Suppressor macrophage treated with lipopolysaccharide for 4 hours (primary cell): ENCODE results near the gene VSIG8.

Source experiments
- DNase-seq: peaks from one replicate; pipeline ENCODE4 v3.0.0-alpha.2; 2020

The VSIG8 gene

DNA sequence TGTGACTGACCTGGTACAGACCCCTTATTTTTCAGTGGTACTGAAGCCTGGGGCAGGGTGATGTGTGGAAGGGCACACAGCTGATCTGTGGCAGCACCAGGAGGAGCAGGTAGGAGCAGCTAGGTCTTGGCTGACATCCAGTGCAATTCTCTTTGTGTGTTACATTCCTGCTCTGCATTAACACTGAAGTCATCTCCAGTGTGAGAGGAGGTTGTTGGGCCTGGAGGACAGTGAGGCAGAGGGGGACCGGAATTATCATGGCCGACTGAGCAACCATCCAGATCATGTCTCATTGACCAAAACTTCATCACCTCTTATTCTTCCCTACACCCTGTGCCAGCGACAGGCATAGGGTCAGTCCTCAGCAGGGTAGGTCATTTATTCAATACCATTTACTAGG is 34.3 kb downstream of the VSIG8 start:
- no peak for DNase-seq

DNA sequence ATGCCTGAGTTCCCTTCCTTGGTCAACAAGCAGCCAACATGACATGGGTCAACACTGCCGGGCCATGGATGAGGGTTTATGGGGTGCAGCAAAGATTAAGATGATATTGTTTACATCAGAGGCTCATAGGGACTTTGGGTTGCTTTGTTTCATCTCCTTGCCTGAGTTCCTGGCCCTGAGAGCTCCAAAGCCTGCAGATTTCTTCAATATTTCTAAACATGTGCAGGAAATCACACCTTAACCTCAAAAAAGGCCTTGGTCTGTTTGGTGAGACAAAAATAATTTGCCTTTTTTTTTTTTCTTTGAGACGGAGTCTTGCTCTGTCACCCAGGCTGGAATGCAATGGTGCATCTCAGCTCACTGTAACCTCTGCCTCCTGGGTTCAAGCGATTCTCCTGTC is 34.9 kb downstream of the VSIG8 start:
- DNase-seq, result no peak

GRCh38 chr1:159827102-159827490 is 35.4 kb downstream of the VSIG8 start:
- no peak for DNase-seq

GRCh38 chr1:159826441-159827101 is 35.9 kb downstream of the VSIG8 start, which contains the start of gene SLAMF8:
SLAMF8 (plus strand) TSS chr1:159826873; CDS start chr1:159826899, 26 bp downstream.
- DNase-seq, result peak; percentile 95

- no peak for DNase-seq
Measured at GRCh38 chr1:159825564-159825963, 36.9 kb downstream of the VSIG8 start.

- DNase-seq, result no peak
Measured at GRCh38 chr1:159823406-159823805, 39.1 kb downstream of the VSIG8 start.

- peak; percentile 52 for DNase-seq
Measured at GRCh38 chr1:159821171-159821867, 41.1 kb downstream of the VSIG8 start.

DNA sequence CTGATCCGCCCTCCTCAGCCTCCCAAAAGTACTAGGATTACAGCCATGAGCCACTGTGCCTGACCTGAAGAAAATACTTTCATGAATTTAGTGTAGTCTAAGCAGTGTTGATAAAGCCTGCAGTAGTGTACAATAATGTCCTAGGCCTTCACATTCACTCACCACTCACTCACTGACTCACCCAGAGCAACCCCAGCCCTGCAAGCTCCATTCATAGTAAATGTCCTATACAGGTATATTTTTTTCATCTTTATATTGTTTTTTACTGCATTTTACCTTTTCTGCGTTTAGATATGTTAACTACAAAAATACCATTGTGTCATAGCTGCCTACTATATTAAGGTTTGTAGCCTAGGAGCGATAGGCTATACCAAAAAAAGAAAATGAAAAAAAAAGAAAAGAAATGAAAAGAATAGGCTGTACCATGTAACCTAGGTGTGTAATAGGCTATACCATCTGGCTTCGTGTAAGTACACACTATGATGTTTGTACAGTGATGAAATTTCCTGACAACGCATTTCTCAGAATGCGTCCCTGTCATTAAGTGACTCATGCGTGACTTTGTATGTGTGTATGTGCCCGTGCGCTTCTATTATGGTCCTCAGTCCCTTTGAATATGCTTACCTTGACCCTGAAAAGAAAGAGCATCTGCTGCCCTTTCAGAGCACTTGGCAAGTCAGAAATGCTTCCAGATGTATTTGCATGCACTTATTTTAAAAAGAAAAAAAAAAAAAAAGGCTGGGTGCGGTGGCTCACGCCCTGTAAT is 45.0 kb downstream of the VSIG8 start:
- no peak for DNase-seq

DNA sequence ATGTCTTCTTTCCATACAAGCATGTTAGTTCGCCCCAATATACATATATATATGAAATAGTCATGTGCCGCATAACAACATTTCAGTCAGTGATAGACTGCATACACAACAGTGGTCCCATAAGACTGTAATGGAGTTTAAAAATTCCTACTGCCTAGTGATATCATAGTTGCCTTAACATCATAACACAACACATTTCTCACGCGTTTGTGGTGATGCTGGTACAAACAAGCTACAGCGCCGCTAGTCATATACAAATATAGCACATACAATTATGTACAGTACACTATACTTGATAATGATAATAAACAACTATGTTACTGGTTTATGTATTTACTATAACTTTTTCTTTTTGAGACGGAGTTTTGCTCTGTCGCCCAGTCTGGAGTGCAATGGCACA is 46.5 kb downstream of the VSIG8 start:
- DNase-seq, result no peak

GRCh38 chr1:159804924-159805323 is 57.5 kb downstream of the VSIG8 start:
- DNase-seq, result no peak
